HepG2 (cell line): ENCODE results near the gene DSCAML1. TPM values are rescaled to one million over a fixed set of nuclear protein-coding genes. Genes with fewer than 3 reads are reported as not detected.

Experiments used
- ZNF776 ChIP-seq: sonication (generic); formaldehyde crosslinking; IDR thresholded peaks from 2 replicates; pipeline ENCODE4 v1.4.0; 2020; ENCODE audit warnings: mild to moderate bottlenecking, missing genetic modification reagents
- polyA plus RNA-seq, 8 experiments: library from polyadenylated mRNA; depleted of rRNA in 3 of 8; stranded (reverse) in 7 of 8; unstranded in 1 of 8; fragments of >200 nt; fragmentation: Illumina TruSeq in 4 of 8; extraction: Trizol in 4 of 8; gene quantifications; 2 replicates each; pipeline versions ENCODE4 v1.2.1 to v1.2.3, GENCODE V29; 2011 to 2016; ENCODE audit warnings: low read depth in 4 of 8, missing spikeins in 1 of 8, mixed read lengths in 1 of 8; ENCODE audit not compliant: insufficient read depth in 1 of 8
- total RNA-seq, 5 experiments: library from RNA; depleted of rRNA; stranded (reverse); fragments of >200 nt; fragmentation: Illumina TruSeq; extraction: Trizol; gene quantifications; 2 replicates each; pipeline ENCODE4 v1.2.3, GENCODE V29; 2016; ENCODE audit warnings: low read depth in 1 of 5
- TF ChIP-seq, protein P1 (sequence below): sonication (generic); formaldehyde crosslinking; IDR thresholded peaks from 2 replicates; pipeline ENCODE4 v1.5.0; 2020; ENCODE audit warnings: mild to moderate bottlenecking, missing genetic modification reagents, borderline replicate concordance

Gene DSCAML1
- total and polyA plus RNA-seq, 2 of the 13 experiments (the other 11 are each of a cell fraction or from before 2014, with no cell fraction given) = 0.29 to 0.40 TPM

DNA sequence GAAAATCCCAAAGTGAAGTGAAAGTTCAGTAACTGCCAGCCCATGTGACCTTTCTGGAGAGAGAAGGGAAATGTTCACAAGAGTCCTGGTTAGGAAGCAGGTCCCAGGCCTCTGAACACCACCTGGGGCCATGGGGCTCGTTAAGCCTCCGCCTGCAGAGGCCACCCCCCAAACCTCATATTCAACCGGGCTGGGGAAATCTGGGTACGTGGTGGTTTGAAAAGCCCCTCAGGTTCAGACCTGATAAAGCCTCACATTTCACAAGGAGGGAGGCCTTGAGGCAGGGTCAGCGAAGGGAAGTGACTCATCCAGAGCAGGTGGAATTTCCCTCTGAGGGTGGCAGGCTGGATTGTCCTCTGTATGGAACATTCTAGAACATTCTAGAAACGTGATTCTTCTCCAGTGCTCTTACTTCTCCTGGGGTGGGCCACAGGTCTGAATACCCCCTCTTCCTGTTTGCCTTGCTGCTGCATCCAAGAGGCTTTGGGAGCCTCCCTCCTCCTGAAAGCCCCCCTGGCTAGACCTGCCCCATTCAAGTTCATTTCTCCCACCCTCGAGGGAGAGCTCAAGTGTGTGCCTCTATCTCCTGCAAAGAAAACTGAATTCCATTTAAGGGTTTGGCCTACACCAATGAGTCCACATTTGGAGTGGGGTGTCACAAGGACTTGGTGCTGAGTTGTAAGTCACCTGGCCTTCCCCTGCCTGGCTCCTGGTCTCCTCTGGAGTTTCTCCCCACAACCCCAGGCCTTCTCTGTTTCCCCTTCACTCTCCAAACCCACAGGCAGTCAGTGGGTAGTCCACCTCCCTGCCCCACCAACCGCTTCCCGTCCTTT lies 21.2 kb upstream of the DSCAML1 start (continued):
- no peak for TF ChIP-seq ZNF776 (CRISPR knock-in tag)
- TF ChIP-seq, protein P1, sequence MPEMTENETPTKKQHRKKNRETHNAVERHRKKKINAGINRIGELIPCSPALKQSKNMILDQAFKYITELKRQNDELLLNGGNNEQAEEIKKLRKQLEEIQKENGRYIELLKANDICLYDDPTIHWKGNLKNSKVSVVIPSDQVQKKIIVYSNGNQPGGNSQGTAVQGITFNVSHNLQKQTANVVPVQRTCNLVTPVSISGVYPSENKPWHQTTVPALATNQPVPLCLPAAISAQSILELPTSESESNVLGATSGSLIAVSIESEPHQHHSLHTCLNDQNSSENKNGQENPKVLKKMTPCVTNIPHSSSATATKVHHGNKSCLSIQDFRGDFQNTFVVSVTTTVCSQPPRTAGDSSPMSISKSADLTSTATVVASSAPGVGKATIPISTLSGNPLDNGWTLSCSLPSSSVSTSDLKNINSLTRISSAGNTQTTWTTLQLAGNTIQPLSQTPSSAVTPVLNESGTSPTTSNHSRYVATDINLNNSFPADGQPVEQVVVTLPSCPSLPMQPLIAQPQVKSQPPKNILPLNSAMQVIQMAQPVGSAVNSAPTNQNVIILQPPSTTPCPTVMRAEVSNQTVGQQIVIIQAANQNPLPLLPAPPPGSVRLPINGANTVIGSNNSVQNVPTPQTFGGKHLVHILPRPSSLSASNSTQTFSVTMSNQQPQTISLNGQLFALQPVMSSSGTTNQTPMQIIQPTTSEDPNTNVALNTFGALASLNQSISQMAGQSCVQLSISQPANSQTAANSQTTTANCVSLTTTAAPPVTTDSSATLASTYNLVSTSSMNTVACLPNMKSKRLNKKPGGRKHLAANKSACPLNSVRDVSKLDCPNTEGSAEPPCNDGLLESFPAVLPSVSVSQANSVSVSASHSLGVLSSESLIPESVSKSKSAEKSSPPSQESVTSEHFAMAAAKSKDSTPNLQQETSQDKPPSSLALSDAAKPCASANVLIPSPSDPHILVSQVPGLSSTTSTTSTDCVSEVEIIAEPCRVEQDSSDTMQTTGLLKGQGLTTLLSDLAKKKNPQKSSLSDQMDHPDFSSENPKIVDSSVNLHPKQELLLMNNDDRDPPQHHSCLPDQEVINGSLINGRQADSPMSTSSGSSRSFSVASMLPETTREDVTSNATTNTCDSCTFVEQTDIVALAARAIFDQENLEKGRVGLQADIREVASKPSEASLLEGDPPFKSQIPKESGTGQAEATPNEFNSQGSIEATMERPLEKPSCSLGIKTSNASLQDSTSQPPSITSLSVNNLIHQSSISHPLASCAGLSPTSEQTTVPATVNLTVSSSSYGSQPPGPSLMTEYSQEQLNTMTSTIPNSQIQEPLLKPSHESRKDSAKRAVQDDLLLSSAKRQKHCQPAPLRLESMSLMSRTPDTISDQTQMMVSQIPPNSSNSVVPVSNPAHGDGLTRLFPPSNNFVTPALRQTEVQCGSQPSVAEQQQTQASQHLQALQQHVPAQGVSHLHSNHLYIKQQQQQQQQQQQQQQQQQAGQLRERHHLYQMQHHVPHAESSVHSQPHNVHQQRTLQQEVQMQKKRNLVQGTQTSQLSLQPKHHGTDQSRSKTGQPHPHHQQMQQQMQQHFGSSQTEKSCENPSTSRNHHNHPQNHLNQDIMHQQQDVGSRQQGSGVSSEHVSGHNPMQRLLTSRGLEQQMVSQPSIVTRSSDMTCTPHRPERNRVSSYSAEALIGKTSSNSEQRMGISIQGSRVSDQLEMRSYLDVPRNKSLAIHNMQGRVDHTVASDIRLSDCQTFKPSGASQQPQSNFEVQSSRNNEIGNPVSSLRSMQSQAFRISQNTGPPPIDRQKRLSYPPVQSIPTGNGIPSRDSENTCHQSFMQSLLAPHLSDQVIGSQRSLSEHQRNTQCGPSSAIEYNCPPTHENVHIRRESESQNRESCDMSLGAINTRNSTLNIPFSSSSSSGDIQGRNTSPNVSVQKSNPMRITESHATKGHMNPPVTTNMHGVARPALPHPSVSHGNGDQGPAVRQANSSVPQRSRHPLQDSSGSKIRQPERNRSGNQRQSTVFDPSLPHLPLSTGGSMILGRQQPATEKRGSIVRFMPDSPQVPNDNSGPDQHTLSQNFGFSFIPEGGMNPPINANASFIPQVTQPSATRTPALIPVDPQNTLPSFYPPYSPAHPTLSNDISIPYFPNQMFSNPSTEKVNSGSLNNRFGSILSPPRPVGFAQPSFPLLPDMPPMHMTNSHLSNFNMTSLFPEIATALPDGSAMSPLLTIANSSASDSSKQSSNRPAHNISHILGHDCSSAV (CRISPR knock-in tag) = no peak
